ENCODE results near the gene ZNF597. TPM values are rescaled to one million over a fixed set of nuclear protein-coding genes. Genes with fewer than 3 reads are reported as not detected.

ZNF597 gene
- total RNA-seq, 1 experiment from 2014 or later, result 3.1 TPM

- Histone ChIP-seq H3K27ac (ENCODE audit: low read length) (no peak overlapping the region), H3K27me3 (ENCODE audit: low read length) (no peaks in the 10 kb centered on the region), H3K4me1 (ENCODE audit: low read length) (peaks cover 2% of the 10 kb centered on the region; the same call in 1 of the 2 replicates), H3K9me2 (replicated peaks; ENCODE audit: insufficient read depth, low read length) (no peaks in the 10 kb centered on the region), H3K4me2 (ENCODE audit: low read depth, low read length, poor library complexity, severe bottlenecking) (no peak overlapping the region), H3K36me3 (ENCODE audit: insufficient read depth, low read length) (peaks cover 34% of the 10 kb centered on the region), H3K79me2 (ENCODE audit: low read length) (peaks cover 99% of the 10 kb centered on the region), H3K9ac (ENCODE audit: low read length) (no peak overlapping the region), H4K20me1 (ENCODE audit: insufficient read depth, low read depth, low read length) (peaks cover 12% of the 10 kb centered on the region; the same call in 1 of the 2 replicates), H2AFZ (ENCODE audit: low read length) (no peak overlapping the region), H3K9me3 (ENCODE audit: low read length) (peaks cover 5% of the 10 kb centered on the region; the same call in 1 of the 2 replicates), H3K4me3 (ENCODE audit: low read length) (no peak overlapping the region)
- no peak for DNase-seq
These were observed 27.4 kb upstream of the ZNF597 start for GRCh38 chr16:3470723-3471122.

- Histone ChIP-seq H3K27me3 (ENCODE audit: low read length) (no peaks in the 10 kb centered on the region), H4K20me1 (ENCODE audit: insufficient read depth, low read depth, low read length) (peaks cover 12% of the 10 kb centered on the region; the same call in 1 of the 2 replicates), H3K4me1 (ENCODE audit: low read length) (peaks cover 2% of the 10 kb centered on the region; the same call in 1 of the 2 replicates), H3K9ac (ENCODE audit: low read length) (no peak overlapping the region), H3K36me3 (ENCODE audit: insufficient read depth, low read length) (peaks cover 40% of the 10 kb centered on the region), H3K4me2 (ENCODE audit: low read depth, low read length, poor library complexity, severe bottlenecking) (no peak overlapping the region), H2AFZ (ENCODE audit: low read length) (no peak overlapping the region), H3K27ac (ENCODE audit: low read length) (no peak overlapping the region), H3K4me3 (ENCODE audit: low read length) (no peak overlapping the region), H3K9me3 (ENCODE audit: low read length) (peaks cover 5% of the 10 kb centered on the region; the same call in 1 of the 2 replicates), H3K9me2 (replicated peaks; ENCODE audit: insufficient read depth, low read length) (no peaks in the 10 kb centered on the region), H3K79me2 (ENCODE audit: low read length) (peaks cover 100% of the 10 kb centered on the region)
- no peak for DNase-seq
These were observed 26.4 kb upstream of the ZNF597 start for GRCh38 chr16:3469736-3470135.

- H3K4me3 ChIP-seq (ENCODE audit: low read length), result no peak overlapping the region
- H3K27ac ChIP-seq (ENCODE audit: low read length), result no peak overlapping the region
- peaks cover 99% of the 10 kb centered on the region for H3K79me2 ChIP-seq (ENCODE audit: low read length)
- peaks cover 47% of the 10 kb centered on the region for H3K36me3 ChIP-seq (ENCODE audit: insufficient read depth, low read length)
- no peak overlapping the region for H2AFZ ChIP-seq (ENCODE audit: low read length)
- no peaks in the 10 kb centered on the region for H3K27me3 ChIP-seq (ENCODE audit: low read length)
- H3K4me2 ChIP-seq (ENCODE audit: low read depth, low read length, poor library complexity, severe bottlenecking), result no peak overlapping the region
- H3K9me3 ChIP-seq (ENCODE audit: low read length), result peaks cover 5% of the 10 kb centered on the region; the same call in 1 of the 2 replicates
- no peak for DNase-seq
- H4K20me1 ChIP-seq (ENCODE audit: insufficient read depth, low read depth, low read length), result peaks cover 9% of the 10 kb centered on the region; the same call in 1 of the 2 replicates
- peaks cover 2% of the 10 kb centered on the region; the same call in 1 of the 2 replicates for H3K4me1 ChIP-seq (ENCODE audit: low read length)
- H3K9ac ChIP-seq (ENCODE audit: low read length), result no peak overlapping the region
- H3K9me2 ChIP-seq (replicated peaks; ENCODE audit: insufficient read depth, low read length), result no peaks in the 10 kb centered on the region
These were observed 25.2 kb upstream of the ZNF597 start for GRCh38 chr16:3468501-3468900.

- Histone ChIP-seq H3K27ac (ENCODE audit: low read length) (no peak overlapping the region), H3K9me3 (ENCODE audit: low read length) (peaks cover 5% of the 10 kb centered on the region; the same call in 1 of the 2 replicates), H3K4me3 (ENCODE audit: low read length) (no peak overlapping the region), H3K79me2 (ENCODE audit: low read length) (peaks cover 99% of the 10 kb centered on the region), H3K27me3 (ENCODE audit: low read length) (no peaks in the 10 kb centered on the region), H3K4me1 (ENCODE audit: low read length) (peaks cover 2% of the 10 kb centered on the region; the same call in 1 of the 2 replicates), H3K9ac (ENCODE audit: low read length) (no peak overlapping the region), H2AFZ (ENCODE audit: low read length) (no peak overlapping the region), H3K36me3 (ENCODE audit: insufficient read depth, low read length) (peaks cover 49% of the 10 kb centered on the region), H3K4me2 (ENCODE audit: low read depth, low read length, poor library complexity, severe bottlenecking) (no peak overlapping the region), H4K20me1 (ENCODE audit: insufficient read depth, low read depth, low read length) (peaks cover 9% of the 10 kb centered on the region; the same call in 1 of the 2 replicates), H3K9me2 (replicated peaks; ENCODE audit: insufficient read depth, low read length) (no peaks in the 10 kb centered on the region)
- DNase-seq, result peak; percentile 75
These were observed 24.6 kb upstream of the ZNF597 start for GRCh38 chr16:3467921-3468320.

GRCh38 chr16:3467182-3467581 lies 23.9 kb upstream of the ZNF597 start:
- Histone ChIP-seq H2AFZ (ENCODE audit: low read length) (no peak overlapping the region), H3K4me3 (ENCODE audit: low read length) (no peak overlapping the region), H3K4me2 (ENCODE audit: low read depth, low read length, poor library complexity, severe bottlenecking) (no peak overlapping the region), H3K9me3 (ENCODE audit: low read length) (peaks cover 8% of the 10 kb centered on the region; the same call in 1 of the 2 replicates), H3K9ac (ENCODE audit: low read length) (no peak overlapping the region), H3K79me2 (ENCODE audit: low read length) (peaks cover 99% of the 10 kb centered on the region), H3K27ac (ENCODE audit: low read length) (no peak overlapping the region), H3K4me1 (ENCODE audit: low read length) (peaks cover 2% of the 10 kb centered on the region; the same call in 1 of the 2 replicates), H3K36me3 (ENCODE audit: insufficient read depth, low read length) (peaks cover 55% of the 10 kb centered on the region), H4K20me1 (ENCODE audit: insufficient read depth, low read depth, low read length) (peaks cover 9% of the 10 kb centered on the region; the same call in 1 of the 2 replicates), H3K9me2 (replicated peaks; ENCODE audit: insufficient read depth, low read length) (no peaks in the 10 kb centered on the region), H3K27me3 (ENCODE audit: low read length) (no peaks in the 10 kb centered on the region)
- DNase-seq, result no peak

GRCh38 chr16:3465911-3466584 lies 22.7 kb upstream of the ZNF597 start:
- H3K4me1 ChIP-seq (ENCODE audit: low read length), result peaks cover 2% of the 10 kb centered on the region; the same call in 1 of the 2 replicates
- peaks cover 8% of the 10 kb centered on the region; the same call in 1 of the 2 replicates for H3K9me3 ChIP-seq (ENCODE audit: low read length)
- no peaks in the 10 kb centered on the region for H3K27me3 ChIP-seq (ENCODE audit: low read length)
- no peak overlapping the region for H3K27ac ChIP-seq (ENCODE audit: low read length)
- H4K20me1 ChIP-seq (ENCODE audit: insufficient read depth, low read depth, low read length), result peaks cover 7% of the 10 kb centered on the region; the same call in 1 of the 2 replicates
- no peaks in the 10 kb centered on the region for H3K9me2 ChIP-seq (replicated peaks; ENCODE audit: insufficient read depth, low read length)
- H3K36me3 ChIP-seq (ENCODE audit: insufficient read depth, low read length), result peaks cover 58% of the 10 kb centered on the region
- DNase-seq, result no peak
- peaks cover 99% of the 10 kb centered on the region for H3K79me2 ChIP-seq (ENCODE audit: low read length)
- no peak overlapping the region for H2AFZ ChIP-seq (ENCODE audit: low read length)
- H3K4me2 ChIP-seq (ENCODE audit: low read depth, low read length, poor library complexity, severe bottlenecking), result no peak overlapping the region
- H3K9ac ChIP-seq (ENCODE audit: low read length), result no peak overlapping the region
- H3K4me3 ChIP-seq (ENCODE audit: low read length), result no peak overlapping the region

GRCh38 chr16:3465301-3465700 lies 22.0 kb upstream of the ZNF597 start:
- Histone ChIP-seq H3K36me3 (ENCODE audit: insufficient read depth, low read length) (peaks cover 61% of the 10 kb centered on the region), H3K4me3 (ENCODE audit: low read length) (no peak overlapping the region), H3K79me2 (ENCODE audit: low read length) (peaks cover 99% of the 10 kb centered on the region), H3K27me3 (ENCODE audit: low read length) (no peaks in the 10 kb centered on the region), H2AFZ (ENCODE audit: low read length) (no peak overlapping the region), H3K27ac (ENCODE audit: low read length) (no peak overlapping the region), H3K4me1 (ENCODE audit: low read length) (peaks cover 2% of the 10 kb centered on the region; the same call in 1 of the 2 replicates), H3K9me2 (replicated peaks; ENCODE audit: insufficient read depth, low read length) (no peaks in the 10 kb centered on the region), H4K20me1 (ENCODE audit: insufficient read depth, low read depth, low read length) (peaks cover 7% of the 10 kb centered on the region; the same call in 1 of the 2 replicates), H3K9ac (ENCODE audit: low read length) (no peak overlapping the region), H3K4me2 (ENCODE audit: low read depth, low read length, poor library complexity, severe bottlenecking) (no peak overlapping the region), H3K9me3 (ENCODE audit: low read length) (peaks cover 8% of the 10 kb centered on the region; the same call in 1 of the 2 replicates)
- DNase-seq, result no peak

- no peak overlapping the region for H3K9ac ChIP-seq (ENCODE audit: low read length)
- no peaks in the 10 kb centered on the region for H3K27me3 ChIP-seq (ENCODE audit: low read length)
- no peak overlapping the region for H3K27ac ChIP-seq (ENCODE audit: low read length)
- DNase-seq, result no peak
- H3K9me3 ChIP-seq (ENCODE audit: low read length), result peaks cover 3% of the 10 kb centered on the region; the same call in 1 of the 2 replicates
- peaks cover 80% of the 10 kb centered on the region for H3K79me2 ChIP-seq (ENCODE audit: low read length)
- peaks cover 5% of the 10 kb centered on the region; the same call in 1 of the 2 replicates for H4K20me1 ChIP-seq (ENCODE audit: insufficient read depth, low read depth, low read length)
- peaks cover 45% of the 10 kb centered on the region for H3K36me3 ChIP-seq (ENCODE audit: insufficient read depth, low read length)
- H3K9me2 ChIP-seq (replicated peaks; ENCODE audit: insufficient read depth, low read length), result no peaks in the 10 kb centered on the region
- H3K4me1 ChIP-seq (ENCODE audit: low read length), result peaks cover 26% of the 10 kb centered on the region
- no peak overlapping the region for H3K4me3 ChIP-seq (ENCODE audit: low read length)
- H2AFZ ChIP-seq (ENCODE audit: low read length), result no peak overlapping the region
- H3K4me2 ChIP-seq (ENCODE audit: low read depth, low read length, poor library complexity, severe bottlenecking), result no peak overlapping the region
These were observed 17.8 kb upstream of the ZNF597 start for GRCh38 chr16:3461151-3461550.
